Stimulated activated CD4-positive, alpha-beta T cell treated with anti-CD3 and anti-CD28 coated beads, Interleukin-1b, Interleukin-23, amount 100 ng/mL, for 24 hours (primary cell): Measurements from ENCODE around the gene ARL4A.

ENCODE experiments used
- DNase-seq, 4 experiments: peaks; one replicate each; pipeline ENCODE4 v3.0.0-alpha.2; 2020; ENCODE audit warnings: low read depth in 4 of 4, low spot score in 1 of 4

The ARL4A gene

DNA sequence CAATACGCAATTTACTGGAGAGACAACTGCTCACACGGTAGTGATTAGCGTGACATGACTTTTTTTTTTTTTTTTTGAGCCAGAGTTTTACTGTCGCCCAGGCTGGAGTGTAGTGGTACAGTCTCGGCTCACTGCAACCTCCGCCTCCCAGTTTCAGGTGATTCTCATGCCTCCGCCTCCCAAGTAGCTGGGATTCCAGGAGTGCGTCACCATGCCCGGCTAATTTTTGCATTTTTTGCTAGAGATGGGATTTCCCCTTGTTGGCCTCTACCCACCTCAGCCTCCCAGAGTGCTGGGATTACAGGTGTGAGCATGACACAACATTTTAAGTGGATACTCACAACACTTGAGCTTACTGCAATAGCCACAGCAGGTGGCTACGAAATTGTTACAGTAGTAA lies 11.9 kb downstream of the ARL4A start:
- DNase-seq = no peak

DNA sequence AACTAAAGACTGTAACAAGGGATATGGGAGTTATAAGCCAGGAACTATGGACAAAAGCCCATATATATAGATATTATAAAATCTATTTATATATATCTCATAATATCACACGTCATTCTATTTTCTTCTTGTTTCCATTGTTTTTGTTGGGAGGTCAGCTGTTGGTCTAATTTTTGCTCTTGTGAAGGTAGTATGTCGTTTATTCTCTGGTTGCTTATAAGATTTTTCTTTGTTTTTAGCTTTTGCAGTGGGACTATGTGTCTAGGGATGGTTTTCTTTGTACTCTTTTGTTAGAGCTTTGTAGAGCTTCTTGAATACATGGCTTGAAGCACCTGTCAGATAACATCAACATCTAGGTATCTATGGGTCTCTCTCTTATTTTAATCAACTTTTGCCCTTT lies 14.0 kb downstream of the ARL4A start:
- no peak for DNase-seq

DNA sequence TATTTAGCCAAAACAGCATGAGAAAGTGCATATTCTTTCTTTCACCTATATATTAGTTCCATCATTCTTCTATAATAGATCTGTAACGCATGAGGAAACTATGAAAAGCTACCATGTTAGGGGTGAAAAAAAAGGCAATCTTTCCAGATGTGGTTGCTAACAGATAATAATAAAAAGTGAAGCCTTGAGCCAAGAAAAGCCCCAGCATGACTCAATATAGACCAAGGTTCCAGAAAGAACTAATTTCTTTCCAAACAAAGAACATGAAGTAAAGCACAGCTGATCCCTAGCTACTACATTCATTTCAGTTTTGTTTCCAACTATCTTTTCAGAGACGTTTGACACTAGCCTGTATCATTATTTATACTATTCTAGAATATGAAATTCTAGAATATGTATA lies 16.4 kb downstream of the ARL4A start:
- DNase-seq = no peak

DNA sequence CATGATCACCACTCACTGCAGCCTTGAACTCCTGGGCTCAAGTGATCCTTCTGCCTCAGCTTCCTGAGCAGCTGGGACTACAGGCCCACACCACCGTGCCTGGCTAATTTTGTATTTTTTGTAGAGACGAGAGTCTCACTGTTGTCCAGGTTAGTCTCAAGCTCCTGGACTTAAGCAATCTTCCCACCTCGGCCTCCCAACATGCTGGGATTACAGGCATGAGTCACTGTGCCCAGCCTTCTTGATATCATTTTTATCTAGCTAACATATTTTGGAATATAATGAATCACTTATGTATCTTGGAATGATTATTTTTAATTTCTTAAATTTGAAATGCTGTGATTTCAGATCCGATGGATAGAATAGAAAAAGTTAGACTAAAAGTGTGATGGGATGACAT lies 18.4 kb downstream of the ARL4A start:
- DNase-seq = no peak

DNA sequence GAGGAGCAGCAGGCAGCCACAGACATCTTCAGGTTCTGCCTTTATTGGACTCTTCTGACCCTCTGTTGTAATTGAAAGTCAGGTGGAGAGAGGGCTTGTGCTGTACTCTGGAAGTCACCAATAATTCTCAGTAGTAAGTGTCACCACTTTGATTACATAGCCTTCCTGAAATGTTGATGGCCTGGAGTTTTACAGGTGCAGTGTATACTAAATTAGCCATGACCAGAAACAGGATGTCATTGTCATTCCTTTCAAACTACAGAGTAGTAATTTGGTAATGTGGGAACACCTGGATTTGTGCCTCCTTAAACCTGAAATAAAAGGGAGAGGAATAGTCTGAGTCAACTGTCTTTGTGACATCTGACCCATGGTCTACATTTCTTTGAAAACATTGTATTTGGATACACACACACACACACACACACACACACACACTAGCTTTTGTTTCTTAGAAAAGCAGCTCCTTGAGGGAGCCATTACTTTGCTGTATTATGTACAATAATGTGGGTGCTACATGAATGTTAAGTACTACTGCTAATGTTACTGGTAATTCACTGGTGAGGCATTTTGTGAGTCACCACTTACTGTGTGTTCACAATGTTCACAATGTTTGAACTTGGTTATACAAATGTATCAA lies 19.6 kb downstream of the ARL4A start:
- no peak for DNase-seq

DNA sequence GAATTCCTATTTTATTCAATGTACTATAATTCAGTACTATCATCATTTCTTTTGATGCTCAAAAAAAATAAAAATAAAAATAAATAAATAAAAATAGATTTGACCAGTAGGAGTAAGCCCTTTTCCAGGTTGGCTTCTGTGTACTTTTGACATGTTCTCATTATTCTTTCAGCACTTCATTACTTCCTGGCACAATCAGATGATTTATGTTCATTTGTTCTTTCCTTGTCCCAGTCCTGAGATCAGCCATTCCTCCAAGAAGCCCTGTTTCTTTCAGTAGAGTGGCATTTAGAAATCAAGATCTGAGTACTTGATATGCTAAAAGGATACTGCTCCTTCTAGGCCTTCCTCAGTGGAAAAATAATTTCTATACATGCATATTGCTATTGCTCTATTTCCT lies 20.9 kb downstream of the ARL4A start:
- no peak for DNase-seq

DNA sequence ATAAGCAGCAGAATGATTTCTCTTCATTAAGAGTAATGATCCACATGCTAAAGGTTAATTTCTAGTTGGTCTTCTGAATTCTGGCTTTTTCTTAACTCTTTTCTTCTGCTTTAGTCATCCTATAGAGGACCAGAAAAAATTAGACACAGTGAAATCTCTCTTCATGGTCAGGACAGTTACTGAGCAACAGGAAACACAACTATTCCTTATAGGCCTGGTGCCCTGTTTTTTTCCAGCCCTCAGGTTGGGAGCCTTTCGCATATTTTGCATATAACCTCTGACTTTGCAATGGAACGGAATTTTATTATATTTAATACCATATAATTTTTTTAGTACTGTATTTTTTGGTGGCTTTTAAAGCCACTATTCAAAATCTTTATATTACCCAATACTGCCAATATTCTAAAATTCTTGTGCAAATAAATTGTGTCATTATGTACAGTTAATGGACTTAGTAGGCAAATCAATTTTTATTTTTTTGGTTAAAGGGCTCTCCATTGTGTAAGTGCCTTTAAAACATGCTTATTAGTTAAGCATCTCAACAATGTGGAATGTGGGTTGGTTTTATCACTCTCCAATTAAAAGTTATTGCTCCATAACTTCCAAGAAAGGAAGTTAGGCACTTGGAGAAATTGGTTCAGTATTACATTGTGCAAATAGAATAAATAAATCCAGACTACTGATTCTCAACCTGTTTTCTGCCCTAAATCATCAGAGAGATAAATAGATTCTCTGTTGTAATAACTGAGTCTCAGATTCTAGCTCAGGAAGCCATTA lies 22.5 kb downstream of the ARL4A start:
- no peak for DNase-seq

DNA sequence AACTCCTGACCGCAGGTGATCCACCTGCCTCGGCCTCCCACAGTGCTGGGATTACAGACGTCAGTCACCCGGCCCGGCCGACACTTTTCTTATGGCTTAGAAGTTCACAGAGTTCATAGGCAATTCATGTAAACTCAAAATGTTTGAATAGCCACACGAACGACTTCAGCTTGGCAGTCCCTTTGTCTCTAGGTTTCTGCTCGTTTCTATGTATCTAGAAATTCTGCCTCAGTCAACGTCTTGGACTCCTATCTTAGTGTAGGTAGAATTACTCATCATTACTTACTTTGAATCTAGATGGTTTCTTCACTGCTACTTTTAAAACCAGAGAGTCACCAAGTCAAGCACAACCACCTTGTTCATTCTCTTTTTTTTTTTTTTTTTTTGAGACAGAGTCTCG lies 23.7 kb downstream of the ARL4A start:
- no peak for DNase-seq

DNA sequence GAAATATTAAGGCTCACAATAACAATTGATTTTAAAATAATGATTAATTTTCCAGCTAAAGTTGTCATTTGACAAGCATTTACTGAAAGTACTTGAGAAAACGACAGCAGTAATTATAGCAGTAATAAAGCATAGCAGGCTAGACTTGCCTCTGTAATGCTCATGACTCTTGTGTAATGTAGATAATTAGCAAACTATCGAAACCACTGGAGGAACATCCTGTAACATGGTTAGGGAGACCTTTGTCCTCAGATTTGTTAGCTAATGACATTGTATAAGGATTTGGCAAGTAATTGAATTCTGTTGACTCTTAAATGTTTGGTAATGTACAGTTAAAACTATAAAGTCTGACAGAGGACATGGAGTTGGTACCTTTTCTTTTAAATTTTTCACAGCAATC lies 24.8 kb downstream of the ARL4A start:
- no peak for DNase-seq

DNA sequence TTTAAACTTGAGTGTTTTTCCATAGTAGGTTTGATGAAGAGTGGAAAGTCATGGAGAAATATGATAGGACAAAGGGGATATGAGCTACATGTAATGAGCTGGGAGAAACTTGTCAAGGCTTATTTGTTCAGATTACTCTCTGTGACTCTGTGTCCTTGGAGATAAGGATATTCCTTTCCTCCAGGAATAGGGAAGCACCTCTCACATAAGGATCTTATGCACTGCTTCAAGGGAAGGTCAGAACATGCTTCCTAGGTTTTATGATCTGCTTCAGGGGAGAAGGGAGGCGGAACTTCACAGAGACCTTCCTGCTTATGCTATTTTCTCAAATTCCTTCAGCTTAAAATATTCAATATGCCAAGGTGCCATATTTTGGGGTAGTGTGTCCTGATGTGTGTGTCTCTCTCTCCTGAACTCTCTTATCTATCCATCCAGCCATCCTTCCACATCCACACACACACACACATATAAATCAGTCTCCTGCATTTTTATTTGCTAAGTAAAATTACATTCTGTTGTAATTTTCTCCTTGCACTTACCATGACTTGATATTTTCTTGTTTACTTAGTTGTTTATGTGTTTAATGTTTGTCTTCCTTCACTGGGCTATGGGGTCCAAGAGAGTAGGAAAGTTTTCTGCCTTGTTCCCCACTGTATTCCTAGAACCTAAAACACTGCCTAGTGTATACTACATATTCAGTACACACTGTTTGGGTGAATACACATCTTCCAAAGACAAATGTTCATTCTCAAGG lies 26.4 kb downstream of the ARL4A start:
- DNase-seq = no peak

DNA sequence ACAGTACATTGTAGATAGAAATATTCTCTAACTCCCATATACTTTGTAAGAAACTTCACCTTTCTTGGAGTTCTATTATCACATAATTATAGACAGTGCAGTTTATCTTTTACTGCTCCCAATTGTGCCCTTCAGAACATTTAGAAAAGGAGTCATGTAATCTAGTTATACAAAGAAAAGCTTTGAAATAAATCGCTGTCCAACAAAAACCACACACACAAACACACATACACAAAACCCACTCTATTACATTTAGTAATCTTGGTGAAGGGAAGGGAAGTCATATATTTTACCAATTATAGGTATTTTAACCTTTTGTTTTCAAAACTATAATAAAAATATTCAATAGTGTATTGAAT lies 26.9 kb downstream of the ARL4A start:
- no peak for DNase-seq

DNA sequence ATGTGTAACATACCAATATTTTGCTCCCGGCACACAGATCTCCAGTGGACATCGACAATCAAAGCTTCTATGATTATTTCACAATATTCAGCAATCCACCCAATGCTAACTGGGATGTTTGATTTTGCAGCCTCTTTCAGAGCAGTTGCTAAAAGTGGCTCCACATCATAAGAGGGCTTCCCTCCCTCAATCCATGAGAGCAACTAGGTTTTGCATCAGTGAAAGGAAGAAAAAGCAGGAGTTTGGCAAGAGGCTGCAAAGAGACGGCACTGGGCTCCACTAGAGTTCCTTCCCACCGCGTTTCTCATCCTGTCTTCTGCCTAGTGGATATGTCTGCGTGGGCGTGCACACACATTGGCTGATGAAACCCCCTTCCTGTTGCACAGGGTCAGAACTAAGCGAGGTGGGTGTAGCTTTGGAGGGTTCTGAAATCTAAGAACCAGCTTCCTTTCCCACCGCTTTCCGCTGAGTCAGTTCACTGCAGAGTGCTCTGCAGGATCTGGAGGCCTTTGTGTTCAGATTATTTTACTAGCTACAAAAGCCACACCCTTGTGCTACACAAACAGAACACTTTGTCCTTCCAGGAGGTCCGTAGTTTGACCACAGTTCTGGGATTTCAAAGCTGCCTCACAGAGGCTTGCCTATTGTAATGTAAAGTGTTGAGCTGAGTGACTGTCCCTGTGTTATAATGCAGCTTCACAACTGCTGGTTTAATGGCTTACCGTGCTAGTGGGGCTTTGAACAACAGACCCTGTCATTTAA lies 28.1 kb downstream of the ARL4A start:
- peak in 2 of 4 experiments; percentile 2 to 6 for DNase-seq

DNA sequence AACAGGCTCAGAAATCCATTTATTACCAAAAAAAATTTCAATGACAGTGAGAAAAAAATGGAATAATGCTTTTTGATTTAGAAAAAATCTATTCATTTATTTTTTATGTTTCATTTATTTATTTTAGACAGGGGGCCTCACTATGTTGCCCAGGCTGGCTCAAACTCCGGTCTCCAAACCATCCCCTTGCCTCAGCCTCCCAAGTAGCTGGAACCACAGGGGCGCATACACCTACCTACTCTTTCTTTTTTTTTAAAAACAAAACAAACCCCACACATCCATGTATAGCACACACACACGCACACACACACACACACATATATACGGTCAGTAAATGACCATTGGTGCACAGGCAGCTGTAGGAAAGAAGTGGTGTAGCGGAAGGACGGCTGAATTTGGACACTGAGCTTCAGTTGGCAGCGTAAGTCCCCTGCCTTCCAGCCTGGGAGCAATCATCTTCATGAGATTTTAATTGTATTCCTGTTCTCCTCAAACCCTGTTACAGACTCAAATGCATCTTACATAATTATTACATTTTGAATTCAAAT lies 28.8 kb downstream of the ARL4A start:
- DNase-seq = no peak

DNA sequence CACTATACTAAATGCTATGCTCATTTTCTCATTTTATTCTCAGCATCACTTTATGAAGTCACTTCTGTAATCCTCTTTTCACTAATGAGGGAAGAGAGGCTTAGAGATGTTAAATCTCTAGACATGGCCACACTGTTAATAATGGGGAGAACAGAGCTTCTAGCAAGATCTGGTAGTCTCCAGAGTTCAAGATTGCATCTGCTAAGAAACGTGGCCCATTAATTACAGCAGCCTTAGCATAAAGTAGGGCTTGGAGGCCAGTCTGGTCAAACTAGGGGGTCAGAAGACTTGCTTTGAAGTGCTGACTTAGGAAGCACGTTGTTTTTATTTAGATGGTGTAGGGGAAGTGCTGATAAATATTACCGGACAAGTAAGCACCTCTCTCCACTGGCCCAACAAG lies 29.3 kb downstream of the ARL4A start:
- DNase-seq = no peak

DNA sequence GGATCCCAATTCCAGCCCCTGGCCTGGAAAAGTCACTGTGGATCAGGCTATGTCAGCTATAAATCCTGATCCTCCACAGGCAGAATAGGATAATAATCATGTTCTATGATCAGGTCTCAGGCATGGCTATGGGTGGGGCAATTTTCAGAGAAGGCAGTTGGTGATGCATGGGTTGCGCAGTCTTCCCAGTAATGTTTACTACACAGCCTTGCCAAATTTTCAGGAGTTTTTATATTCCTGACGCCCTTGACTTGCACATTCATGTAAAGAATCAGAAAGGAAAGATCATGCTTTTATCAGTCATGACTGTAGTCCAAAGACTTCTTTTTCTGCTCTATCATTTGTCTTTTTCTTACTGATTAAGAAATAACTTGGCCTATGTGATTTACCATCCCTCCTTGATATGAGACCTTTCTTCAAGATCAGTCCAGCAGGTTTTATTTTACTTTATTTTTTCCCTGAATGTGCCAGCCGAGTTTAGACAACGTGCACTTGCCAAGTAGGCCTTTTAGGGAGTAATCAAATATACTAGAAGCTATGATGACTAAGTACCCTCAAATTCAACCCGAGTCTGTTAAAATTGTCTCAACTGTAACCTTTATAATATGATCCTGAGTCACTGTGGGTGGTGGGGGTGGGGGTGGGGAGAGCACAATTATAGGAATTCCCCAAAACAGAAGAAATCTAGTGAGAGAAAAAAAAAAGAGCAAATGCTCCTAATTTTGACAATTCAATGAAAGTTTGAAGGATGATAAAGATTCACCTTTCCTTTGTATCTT lies 31.9 kb downstream of the ARL4A start:
- no peak for DNase-seq

DNA sequence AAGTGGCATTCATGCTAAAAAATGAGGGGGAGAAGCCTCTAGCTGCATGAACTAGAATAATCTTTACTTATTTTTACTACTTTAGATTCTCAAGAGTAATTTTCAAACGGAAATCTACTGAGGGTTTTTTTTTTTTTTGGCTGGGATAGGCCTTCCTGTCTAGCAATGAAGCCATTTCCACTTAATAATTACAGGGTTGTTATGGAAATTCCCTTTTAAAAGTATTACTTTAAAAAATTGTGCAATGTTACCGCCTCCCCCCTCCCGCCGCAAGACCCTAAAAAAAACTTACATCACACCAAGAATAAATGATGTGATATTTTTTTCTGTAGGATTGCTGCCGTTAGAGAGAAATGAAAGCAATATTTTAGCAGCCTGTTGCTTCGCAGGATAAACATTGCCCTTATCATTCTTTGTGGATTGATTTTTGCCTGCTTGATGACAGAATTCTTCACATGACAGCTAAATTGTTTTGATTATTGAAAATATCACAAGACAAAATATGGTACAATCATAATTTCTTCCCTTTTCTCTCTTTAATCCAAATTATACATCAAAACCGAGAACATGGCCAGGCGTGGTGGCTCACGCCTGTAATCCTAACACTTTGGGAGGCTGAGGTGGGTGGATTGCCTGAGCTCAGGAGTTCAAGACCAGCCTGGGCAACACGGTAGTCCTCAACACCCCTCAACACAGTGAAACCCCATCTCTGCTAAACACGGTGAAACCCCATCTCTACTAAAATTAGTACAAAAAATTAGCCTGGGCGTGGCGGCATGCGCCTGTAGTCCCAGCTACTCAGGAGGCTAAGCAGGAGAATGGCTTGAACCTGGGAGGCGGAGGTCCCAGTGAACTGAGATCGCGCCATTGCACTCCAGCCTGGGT lies 32.8 kb downstream of the ARL4A start:
- DNase-seq = no peak

DNA sequence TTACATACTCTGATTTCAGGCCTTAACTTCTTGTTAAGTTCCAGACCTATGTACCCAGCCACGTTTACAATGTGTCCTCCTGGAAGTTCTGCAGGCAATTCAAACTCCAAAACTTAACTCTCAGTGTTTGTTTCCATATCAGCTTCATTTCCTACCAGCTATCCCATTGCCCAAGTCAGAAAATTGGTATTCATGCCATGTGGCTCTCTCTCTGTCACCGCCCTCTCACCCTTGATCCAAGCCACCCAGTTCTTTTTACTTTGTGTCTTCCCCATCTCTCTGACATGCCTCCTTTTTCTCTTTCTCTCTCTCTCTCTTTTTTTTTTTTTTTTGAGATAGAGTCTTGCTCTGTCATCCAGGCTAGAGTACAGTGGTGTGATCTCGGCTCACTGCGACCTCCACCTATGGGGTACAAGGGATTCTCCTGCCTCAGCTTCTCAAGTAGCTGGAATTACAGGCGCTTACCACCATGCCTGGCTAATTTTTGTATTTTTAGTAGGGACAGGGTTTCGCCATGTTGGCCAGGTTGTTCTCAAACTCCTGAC lies 33.9 kb downstream of the ARL4A start:
- no peak for DNase-seq

DNA sequence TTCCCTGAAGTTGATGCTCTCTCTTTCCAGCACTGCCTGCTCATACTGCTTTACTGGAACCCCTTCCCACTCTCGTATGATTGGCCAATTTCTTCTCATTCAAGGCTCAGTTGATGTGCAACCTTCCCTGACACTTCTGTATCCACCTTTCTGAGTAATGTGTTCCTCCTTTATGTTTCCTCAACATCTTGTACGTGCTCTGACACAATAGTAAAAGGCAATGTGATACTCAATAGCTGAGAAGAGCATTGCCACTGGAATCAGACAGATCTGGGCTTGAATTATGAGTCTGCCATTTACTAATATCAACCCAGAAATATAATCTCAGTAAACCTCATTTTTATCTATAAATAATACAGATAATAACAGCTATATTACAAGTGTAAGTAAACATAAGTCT lies 34.7 kb downstream of the ARL4A start:
- DNase-seq = no peak
